CD4-positive, alpha-beta T cell treated with Interleukin-17A for 1 hour (primary cell): Measurements from ENCODE around the gene ADAMTS18.
"Not testable (repeated sequence)": the region's sequence is repeated elsewhere in the genome, so short reads cannot be mapped to it uniquely, and the experiment has no call there.

Experiments
- DNase-seq: peaks from one replicate; pipeline ENCODE4 v3.0.0-alpha.2; 2020

Gene ADAMTS18

DNA sequence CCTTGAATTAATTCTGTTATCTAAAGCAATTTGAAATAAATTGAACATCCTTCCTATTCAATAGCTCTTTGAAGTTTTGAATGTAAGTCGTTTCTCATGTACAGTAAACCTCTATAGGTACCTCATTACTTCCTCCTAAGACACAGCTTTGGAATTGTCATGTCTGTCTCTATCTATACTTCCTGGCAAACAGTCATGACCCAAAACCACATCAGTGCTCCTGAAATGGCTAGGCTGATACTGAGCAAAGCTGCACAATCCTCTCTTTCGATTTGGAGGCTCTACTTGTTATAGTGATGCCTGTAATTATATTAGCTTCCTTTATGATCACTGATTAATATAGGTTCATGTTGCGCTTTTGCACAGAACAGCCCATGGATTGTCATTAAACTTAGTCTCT is 110.1 kb downstream of the ADAMTS18 start:
- DNase-seq, result no peak

DNA sequence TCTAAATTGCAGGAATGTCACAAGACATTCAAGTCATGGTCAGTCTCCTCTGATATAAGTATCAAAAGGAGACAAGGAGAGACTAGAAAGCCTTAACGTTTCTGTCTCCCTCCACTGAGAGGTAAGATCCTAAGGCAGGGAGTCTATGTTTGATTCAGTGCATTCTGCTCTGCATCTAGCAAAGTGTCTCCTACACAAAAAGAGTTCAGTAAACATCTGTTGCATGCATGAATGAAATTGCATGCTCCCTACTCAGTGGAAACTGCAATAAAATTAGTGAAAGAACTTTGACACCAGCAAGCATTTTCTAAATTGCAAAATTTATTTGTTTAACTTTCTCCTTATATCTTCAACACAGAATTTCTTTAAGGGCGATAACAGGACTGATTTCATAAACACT is 111.1 kb downstream of the ADAMTS18 start:
- no peak for DNase-seq

DNA sequence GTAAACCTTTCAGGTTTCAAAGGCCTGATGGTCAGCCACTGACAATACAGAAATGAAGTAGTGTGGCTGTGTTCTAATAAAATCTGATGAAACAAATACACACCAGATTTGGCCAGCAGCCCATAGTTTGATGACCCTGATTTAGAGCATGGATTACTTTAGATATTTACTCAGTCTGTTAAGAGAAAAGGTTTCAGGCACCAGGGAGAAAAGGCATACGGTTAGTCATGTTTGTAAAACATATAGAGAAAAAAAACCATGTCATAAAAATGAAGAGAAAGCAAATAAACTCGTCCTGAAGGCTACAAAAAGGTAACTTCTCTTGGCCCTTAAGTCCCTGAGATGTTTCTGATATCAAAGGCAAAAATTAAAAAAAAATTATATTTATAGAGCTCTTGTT is 112.1 kb downstream of the ADAMTS18 start:
- no peak for DNase-seq

DNA sequence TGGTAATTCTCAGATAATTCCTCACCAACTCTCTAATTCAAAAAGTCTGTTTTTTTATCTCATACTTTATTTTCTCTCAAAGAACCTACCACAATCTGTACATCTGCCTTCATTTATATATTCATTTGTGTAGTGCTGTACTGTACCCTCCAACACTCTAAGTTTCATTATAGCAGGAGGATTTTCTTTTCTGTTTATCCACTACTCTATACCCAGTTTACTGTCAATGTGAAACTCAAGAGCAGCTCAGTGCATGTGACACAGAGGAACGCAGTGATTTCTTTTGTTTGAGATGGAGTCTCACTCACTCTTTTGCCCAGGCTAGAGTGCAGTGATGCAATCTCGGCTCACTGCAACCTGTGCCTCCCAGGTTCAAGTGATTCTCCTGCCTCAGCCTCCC is 117.8 kb downstream of the ADAMTS18 start:
- DNase-seq, result no peak

DNA sequence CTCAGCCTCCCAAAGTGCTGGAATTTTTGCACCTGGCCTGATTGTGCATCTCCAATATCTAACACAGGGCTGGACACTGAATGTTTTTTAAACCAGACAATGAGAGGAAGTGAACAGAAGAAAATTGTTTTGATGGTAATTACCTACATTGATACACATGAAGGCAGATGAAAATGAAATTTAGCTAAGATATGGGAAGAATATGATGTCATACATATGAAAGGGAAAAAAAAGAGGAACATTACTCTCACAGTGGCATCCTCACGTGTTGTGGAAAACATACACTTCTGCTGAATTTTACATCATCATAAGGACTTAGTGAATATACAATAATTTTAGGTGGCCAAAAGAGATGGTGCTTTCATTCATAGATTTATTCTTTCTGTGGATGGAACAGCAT is 124.0 kb downstream of the ADAMTS18 start:
- no peak for DNase-seq

DNA sequence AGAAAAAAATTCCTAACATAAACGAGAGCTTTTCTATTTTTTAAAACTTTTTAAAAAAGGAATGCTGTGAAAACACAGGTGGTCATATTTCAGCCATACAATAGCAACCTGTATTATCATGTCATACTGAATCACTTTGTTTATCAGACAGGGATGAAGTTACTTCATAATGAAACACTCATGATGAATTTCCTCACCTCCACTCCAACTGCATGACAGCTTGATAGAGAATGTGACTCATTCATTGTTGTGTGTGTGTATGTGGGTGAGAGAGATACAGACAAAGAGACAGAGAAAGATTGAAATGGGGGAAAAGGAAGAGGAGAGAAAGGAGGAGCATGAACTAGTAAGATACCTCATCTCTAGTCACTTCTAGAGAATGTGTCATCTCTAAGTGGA is 126.7 kb downstream of the ADAMTS18 start:
- DNase-seq, result no peak

DNA sequence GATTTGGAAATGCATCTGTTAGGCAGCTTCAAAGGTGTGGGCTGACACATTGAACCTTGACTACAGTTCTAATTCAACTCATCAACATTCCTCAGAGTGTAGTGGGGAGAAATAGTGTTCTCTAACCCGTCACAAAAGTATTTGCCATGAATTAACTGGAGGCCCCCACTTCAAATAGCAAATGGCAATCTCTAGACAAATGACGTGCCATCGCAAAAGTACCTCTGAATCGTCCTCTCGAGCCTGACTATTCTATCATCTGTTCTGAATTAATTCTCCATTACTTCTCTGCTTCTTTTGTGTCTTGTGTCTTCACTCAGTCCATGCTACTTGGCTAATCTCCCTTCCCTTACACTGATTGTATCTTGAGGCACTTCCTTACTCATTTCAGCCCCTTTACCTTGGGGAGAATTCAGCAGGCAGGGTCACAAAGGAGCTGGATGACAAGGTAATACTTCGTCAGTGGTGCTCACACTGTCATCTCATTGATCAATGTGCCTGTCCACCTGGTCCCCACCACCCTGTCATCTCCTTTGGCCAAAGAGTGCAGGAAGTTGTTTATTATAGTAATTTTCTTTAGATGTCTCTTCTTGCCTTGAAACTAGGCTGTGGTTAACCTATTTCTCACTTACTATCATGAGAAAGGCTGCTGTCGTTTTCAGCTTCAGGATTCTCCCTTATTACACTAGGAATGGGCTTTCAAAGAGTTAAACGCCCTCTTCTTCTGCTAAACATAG is 127.2 kb downstream of the ADAMTS18 start:
- no peak for DNase-seq

DNA sequence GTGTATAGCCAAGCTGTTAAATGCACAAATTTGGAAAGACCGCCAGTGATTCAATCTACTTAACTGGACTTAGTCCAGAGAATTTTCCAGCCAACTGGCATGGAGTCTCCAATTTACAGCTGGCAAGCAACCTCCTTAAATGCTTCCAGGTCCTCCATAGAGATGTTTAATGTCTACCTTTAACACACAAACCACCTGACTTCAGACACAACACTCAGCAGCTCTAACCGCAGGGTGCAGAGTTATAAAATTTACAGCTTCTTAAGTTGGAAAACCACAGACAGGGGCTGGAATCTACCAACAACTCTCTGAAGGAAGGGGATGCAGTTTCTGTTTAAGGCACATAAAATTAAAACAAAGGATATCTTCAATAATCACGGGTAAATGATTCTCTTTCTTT is 128.8 kb downstream of the ADAMTS18 start:
- no peak for DNase-seq

DNA sequence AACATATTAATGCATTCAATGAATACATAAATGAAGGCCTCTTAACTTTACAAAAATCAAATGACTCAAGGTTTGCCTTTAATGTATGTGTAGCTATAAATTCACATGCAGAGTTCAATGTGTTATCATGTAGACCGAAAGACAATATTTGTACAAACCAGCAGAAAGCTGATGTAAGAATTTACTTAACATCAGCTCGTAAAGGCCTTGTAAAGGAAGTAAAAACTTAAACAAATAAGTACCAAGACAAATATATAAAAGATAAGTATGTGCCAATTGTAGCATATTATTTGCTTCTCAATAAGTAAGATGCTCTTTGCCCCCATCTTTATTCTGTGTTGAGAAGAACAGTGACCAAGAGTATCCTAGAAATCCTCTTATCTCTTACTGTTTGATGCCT is 130.0 kb downstream of the ADAMTS18 start:
- DNase-seq, result no peak

DNA sequence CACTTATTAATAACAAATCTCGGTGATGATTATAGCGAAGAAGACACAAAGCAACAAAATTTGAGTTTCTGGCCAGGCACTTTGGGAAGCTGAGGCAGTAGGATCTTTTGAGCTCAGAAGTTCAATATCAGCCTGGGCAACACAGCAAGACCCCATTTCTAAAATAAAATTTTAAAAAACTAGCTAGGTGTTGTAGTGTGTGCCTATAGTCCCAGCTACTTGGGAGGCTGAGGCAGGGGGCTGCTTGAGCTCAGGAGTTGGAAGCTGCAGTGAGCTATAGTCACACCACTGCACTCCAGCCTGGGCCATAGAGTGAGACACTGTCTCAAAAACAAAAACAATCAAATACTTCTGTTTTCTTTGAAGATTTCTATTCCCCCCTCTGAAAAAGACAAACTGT is 130.7 kb downstream of the ADAMTS18 start:
- DNase-seq, result no peak

DNA sequence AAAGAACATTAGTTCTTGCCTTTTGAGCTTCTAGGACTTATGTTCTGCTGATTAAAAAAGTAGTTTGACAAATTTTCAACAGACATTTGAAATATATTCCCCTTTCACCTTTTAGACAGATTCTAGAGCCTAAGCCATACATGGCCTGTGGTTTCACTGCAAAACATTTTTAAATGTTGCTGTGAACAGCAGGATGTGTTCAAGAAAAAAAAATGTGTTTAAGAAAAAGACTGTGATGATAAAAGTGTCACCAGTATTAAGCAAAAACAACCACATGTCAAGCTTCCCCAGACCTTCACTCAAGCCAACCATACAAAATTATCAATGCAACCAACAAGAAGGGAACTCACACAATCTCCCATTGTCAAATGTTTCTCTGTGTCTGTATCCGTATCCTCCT is 132.2 kb downstream of the ADAMTS18 start:
- DNase-seq, result no peak

DNA sequence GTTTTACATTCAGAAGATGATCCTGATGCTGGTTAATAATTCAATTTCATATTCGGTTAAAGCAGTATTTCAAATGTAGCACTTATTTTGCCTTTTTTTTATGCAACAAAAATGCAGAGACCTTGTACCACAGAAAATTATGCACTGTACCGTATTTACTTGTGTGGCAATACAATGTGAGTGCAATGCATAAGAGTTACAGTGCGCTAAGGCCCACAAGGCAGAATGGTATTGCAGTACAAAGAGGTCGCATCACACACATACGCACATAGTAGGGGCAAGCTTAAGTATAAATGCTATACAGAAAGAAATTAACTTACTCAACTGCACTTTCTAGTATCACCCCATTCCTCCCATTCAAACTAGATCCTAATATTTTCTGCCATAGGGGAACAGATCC is 132.6 kb downstream of the ADAMTS18 start:
- DNase-seq, result no peak

DNA sequence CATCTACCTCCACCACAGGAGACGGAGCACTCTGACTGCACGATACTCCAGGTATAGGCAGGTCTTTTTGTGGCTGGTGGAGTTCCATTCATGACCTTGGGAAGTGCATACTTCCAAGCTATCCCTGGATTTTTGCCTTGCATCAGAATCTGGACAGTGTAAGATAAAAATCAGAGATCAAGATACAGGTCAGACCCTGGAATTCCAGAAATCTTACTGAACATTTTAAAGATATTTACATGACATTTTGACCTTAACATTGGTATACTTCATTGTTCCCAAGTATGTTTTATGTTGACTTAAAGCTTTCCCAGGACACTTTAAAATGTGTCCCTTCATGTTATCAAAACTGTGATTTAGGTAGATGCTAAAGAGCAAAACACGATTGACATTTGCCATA is 134.6 kb downstream of the ADAMTS18 start:
- no peak for DNase-seq

DNA sequence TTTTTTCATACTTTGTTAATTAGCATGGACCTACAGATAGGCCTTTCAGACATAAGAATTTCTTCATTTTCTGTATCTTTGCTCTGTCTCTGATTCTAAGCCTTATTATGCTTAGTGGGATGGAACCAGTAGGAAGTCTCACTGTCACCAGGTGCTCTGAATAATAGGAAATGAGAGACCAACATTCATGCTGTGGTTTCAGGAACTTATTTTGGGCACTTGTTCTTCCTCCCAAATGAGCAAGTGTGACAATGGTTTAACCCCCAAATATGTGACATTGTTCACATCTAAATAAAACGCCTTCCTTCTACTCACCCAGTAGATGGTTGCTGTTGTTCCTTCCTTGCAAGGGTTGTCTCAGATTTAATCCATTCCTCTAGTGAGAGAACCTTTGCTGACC is 135.4 kb downstream of the ADAMTS18 start:
- no peak for DNase-seq

DNA sequence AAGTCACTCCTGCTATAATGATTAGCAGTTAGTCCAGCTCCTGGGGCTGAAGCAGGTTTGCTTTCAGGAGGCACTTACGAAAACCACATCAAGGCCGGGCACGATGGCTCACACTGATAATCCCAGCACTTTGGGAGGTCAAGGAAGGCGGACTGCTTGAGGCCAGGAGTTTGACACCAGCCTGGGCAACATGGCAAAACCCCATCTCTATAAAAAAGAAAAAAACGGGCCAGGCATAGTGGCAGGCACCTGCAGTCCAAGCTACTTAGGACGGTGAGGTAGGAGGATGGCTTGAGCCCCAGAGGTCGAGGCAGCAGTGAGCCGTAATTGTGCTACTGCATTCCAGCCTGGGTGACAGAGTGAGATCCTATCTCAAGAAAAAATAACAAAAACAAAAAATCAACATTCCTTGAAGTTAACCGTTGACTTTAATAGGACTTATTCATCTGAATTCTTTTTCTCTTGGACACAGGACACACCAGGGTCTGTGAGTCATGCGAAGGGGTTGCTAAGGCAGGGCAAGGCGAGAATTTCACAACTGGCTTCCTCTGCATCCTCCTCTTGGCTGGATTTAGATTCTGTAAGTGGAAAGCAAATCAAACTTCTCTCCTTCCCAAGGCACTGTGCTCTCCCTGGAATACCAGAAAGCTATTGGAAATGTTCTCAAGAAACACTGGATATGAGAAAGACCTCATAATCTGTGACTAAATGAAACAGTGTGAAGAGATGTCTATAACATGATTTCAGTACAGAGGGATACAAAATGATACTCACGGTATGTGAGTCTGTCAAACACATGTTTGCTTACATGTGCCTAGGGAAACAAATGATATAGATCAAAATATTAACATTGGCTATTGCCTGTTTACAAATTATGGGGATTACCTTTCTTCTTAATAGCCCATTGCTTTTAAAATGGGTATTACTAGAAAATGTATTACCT is 136.1 kb downstream of the ADAMTS18 start:
- no peak for DNase-seq

DNA sequence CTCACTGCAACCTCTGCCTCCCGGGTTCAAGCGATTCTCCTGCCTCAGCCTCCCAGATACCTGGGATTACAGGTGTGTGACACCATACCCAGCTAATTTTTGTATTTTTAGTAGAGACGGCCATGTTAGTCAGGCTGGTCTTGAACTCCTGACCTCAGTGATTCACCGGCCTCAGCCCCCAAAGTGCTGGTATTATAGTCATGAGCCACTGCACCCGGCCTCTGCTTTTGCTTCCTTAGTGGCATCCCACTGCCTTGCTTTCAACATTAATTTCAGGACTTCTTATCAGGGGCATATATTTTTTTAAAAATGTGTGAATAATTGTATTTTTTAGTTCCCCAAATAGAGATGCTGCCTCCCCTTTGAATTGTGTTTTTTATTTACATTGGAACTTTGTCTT is 136.8 kb downstream of the ADAMTS18 start:
- no peak for DNase-seq

DNA sequence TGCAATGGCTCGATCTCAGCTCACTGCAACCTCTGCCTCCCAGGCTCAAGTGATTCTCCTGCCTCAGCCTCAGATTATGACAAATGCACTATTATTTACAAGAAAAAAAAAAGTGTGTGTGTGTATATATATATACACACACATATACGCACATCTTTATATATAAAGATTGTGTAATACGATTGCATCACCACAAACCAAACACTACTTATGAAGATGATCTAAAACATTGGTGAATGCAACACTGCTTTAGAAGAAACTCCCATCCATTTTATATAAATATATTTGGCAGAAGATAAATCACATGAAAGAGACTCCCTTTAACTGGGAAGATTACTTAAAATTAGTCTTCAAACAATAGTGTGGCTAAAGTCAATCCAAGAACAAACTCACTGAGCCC is 138.9 kb downstream of the ADAMTS18 start:
- DNase-seq, result no peak

DNA sequence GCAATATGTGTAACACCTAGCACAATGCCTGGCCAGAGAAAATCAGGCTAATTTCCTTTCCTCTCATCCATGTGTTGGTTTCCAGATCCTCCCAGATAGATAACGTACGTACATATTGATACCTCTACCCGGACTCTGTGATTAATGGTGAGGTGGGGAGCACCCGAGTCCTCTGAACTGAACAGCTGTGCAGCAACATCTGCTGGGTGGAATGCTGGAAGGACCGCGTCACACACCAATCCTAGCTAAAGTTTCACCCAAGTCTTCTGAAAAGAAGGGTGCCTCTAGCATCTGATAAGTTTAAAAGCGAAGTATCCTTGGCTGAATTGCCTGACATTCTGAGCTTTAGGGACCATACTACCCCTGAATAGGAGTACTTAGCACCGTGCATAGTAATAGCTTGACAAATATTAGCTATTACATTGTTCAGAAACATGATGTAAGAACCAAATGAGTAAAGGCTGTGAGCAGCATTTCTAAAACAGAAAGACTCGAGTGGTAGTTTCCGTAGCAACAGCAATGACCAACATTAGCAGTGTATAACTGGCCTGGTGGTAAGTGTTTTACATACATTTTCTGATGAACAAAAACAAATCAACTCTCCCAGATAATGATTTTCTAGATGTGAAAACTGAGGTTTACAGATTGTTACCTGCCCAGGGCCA is 144.3 kb downstream of the ADAMTS18 start:
- no peak for DNase-seq

DNA sequence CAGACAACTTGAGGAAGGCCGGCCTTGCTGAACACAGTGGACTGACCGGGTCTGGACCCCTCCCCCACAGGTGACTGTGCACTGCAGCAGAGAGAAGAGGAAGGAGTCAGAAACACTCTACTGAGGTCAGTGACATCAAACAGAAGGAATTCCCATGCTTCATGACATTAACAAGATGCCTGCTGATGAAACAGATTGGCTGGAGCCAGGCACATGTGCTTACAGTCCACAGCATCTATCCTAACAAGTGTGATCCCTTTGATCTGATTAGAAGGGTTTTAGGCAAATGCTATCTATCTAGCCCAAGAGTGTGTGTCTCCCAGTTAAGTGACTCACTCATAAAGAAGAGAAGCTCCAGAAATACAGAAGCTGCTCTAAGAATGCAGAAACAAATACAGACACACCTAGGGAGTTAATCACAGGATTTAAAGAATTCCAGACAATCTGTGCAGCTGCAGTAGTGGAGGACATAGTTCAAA is 145.5 kb downstream of the ADAMTS18 start:
- no peak for DNase-seq

DNA sequence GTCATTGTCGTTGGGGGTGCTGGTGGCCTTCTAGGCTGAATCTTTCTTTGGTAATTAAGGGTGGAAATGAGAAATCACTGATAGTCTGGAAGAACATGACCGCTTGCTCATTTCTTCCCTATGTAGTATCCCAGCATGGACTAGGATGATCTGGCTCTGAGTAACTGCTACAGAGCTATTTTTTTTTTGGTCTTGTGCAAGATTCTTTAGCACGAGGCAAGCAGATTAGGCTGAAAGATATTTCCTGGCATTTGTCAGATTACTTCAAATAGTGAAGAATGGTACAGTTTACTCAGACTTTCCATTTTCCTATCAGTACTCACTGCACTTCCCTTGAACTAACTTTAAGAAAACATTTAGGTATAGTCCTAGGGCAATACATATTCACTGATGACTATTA is 146.6 kb downstream of the ADAMTS18 start:
- DNase-seq, result no peak

DNA sequence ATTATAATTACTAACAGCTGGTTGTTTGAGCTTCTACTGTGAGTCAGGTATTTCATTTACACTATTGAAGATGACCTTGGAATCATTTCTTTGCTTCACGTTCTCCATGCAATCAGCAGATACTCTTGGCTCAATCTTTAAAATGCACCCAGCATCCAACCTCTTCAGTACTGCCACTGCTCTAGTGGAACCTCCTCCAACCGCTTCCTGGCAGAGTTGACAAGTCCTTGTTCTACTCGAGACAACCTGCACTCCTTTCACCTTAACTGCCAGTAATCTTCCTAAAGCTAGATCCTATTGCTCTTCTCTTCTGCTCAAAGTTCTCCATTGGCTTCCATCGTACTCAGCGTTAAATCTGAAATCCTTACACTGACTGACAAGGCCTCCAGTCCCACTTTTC is 149.2 kb downstream of the ADAMTS18 start:
- DNase-seq, result no peak

DNA sequence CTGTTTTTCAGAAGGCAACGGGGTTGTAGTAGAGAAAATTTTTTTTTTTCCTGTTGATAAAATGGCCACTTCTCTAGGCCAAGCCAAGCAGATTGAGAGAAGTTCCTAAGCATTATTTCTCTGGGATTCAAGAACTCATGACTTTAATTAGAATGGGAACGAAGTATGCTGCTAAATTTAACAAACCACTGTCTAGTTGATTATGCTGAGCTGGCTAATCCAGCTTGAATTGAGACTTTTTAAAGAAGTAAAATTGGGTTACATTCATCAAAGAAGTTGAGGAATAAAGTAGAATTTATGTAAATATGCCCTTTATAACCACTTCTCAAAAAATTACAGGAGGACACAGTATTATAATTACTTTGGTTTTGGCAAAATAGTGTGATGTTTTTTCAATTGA is 152.5 kb downstream of the ADAMTS18 start:
- no peak for DNase-seq

DNA sequence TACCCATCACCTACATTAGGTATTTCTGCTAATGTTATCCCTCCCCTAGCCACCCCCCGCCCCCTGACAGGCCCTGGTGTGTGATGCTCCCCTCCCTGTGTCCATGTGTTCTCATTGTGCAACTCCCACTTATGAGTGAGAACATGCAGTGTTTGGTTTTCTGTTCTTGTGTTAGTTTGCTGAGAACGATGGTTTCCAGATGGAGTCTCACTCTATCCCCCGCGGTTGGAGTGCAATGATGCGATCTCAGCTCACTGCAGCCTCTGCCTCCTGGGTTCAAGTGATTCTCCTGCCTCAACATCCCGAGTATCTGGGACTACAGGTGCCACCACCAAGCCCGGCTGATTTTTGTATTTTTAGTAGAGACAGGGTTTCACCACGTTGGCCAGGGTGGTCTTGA is 155.5 kb downstream of the ADAMTS18 start:
- not testable (repeated sequence) for DNase-seq

DNA sequence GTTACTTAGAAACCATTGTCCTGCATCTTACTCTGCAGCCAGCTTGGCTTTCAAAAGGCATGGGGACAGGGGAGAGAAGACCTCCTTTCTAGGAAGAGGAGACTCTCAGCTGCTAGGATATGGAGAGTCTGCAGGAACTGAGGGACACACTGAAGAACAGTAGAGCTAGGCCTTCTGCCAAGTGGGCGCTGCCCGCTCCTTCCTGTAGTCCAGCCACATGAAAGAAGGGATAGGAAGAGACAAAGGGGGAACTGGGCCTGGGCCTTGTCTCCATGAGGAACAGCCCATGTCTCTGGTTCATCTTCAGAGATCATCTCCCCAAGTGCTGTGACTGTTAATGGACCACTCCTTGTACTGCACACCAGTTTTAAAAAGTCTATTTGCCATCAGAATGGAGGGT is 157.3 kb downstream of the ADAMTS18 start:
- DNase-seq, result no peak
